ENCODE measurements around the gene TACC3.
A peak's percentile ranks its signal among the peaks of the same experiment; 100 is the strongest.
"Not testable (repeated sequence)": the region's sequence is repeated elsewhere in the genome, so short reads cannot be mapped to it uniquely, and the experiment has no call there.

The TACC3 gene

DNA sequence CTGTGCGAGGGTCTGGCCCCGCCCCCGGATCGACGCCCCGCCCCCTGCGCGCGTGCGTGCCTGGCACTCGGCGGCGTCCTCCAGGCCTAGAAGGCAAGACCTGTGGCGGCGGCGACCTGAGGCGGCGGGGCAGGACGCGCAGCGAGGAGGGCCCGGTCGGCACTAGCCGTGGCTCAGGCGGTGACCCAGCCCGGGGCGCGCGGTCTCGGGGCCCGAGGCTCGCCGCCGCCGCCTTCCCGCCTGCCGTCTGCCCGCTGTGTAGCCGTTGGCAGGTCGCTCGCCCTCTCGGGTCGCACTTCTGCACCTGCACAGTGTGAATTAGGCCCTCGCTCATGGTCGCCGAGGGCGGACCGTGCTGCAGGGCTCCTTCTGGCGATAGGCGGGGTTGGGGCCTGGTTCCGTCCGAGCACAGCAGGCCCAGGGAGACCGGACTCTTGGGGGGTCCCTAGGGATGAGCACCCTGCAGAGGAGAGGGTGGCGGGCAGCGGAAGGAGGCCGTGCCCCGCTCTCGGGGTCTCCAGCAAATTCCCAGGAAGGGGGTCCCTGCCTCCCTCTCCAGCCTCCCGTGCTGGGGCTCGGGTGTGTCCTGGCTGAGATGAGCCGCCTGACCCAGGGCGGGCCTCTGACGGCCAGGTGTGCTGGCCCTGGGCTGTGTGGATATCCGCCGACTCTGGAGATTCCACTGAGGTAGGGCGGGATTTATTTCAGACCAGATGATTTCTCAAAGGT, 36.7 kb upstream of the TACC3 start:
- no peak overlapping the region for H3K27ac ChIP-seq (ENCODE audit: low read depth, low read length)
- no peaks in the 10 kb centered on the region for H3K36me3 ChIP-seq (ENCODE audit: insufficient read depth, low read length)
- H3K4me1 ChIP-seq (ENCODE audit: control insufficient read depth, insufficient read depth, low read length, unreplicated experiment): peaks cover 8% of the 10 kb centered on the region
- H3K4me3 ChIP-seq (ENCODE audit: low read depth, low read length): peak overlapping the region; percentile 76
- H3K79me2 ChIP-seq (ENCODE audit: control insufficient read depth, insufficient read depth, low read length, unreplicated experiment): no peaks in the 10 kb centered on the region
- H2AFZ ChIP-seq (ENCODE audit: low read length, unreplicated experiment): peak overlapping the region; percentile 38
- H3K27me3 ChIP-seq (ENCODE audit: insufficient read depth, low read length): no peaks in the 10 kb centered on the region

DNA sequence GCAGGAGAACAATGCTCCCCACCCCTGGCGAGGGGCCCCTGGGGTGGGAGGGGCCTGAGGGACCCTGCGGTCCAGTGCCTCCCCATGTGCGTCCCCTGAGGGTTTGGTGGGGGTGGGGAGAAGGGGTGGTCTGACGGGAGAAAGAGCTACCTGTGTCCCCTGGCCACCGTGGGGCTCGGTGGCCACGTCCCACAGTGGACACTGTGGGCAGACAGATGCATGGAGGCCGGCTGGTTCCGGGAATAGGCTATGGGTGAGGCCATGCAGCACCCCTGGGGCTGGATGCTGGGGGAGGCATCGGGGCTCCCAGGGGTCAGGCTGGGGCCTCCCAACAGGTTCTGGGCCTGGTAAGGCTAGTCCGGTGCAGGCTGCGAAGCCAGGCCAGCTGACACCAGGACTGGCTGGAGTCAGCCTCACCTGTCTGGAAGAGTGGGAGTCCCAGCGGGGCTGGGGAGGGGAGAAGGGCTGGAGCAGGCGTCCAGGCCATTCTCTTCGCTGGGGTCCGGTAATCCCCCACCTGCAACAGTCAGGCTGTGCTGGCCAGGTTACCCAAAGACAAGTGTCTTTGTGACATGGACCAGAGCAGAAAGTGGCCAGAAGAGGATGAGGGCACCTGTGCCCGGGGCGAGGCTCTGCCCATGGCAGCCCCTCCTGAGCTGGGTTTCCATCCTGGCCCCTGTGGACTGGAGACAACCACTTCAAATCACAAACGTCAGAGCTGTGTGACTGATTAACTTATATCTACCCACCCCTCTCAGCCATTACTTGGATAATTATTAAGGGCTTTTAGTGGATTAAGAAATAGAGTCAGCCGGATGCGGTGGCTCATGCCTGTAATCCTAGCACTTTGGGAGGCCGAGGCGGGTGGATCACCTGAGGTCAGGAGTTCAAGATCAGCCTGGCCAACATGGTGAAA, 35.8 kb upstream of the TACC3 start:
- H3K79me2 ChIP-seq (ENCODE audit: control insufficient read depth, insufficient read depth, low read length, unreplicated experiment): no peaks in the 10 kb centered on the region
- H3K36me3 ChIP-seq (ENCODE audit: insufficient read depth, low read length): no peaks in the 10 kb centered on the region
- H3K27me3 ChIP-seq (ENCODE audit: insufficient read depth, low read length): no peaks in the 10 kb centered on the region
- no peak overlapping the region for H3K27ac ChIP-seq (ENCODE audit: low read depth, low read length)
- no peak overlapping the region for H2AFZ ChIP-seq (ENCODE audit: low read length, unreplicated experiment)
- 0 out of 2 replicates have a peak overlapping the region, but pooled peaks have one; percentile 76 for H3K4me3 ChIP-seq (ENCODE audit: low read depth, low read length)
- peaks cover 8% of the 10 kb centered on the region for H3K4me1 ChIP-seq (ENCODE audit: control insufficient read depth, insufficient read depth, low read length, unreplicated experiment)

DNA sequence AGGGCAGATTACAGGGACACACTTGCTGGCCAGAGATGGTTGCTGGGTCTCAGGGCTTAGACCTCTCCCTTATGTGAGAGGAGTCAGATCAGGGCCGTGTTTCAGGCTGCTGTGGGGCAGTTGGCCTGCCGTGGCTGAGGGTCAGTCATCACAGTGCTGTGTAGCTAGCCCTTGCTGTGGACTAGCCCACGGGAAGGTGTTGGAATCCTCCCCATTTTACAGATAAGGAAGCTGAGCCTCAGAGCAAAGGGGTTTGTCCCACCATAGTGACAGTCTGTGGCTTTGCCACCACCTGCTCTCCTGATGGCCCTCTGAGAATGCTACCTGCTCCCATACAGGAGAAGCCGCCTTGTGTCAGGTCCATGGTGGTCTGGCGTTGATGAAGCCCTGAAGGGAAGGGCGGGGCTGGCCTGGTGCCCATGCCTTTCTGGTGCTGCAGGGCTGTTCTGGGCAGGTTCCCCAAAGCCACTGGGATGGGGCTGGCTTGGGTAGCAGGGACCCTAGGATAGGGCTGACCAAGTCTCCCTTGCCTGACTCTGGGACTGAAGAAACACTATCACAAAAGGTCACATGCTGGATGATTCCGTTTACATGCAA, 34.8 kb upstream of the TACC3 start:
- Histone ChIP-seq H3K27ac (ENCODE audit: low read depth, low read length) (no peak overlapping the region), H3K4me1 (ENCODE audit: control insufficient read depth, insufficient read depth, low read length, unreplicated experiment) (peaks cover 8% of the 10 kb centered on the region), H3K36me3 (ENCODE audit: insufficient read depth, low read length) (peaks cover 4% of the 10 kb centered on the region), H2AFZ (ENCODE audit: low read length, unreplicated experiment) (no peak overlapping the region), H3K4me3 (ENCODE audit: low read depth, low read length) (no peak overlapping the region), H3K79me2 (ENCODE audit: control insufficient read depth, insufficient read depth, low read length, unreplicated experiment) (no peaks in the 10 kb centered on the region), H3K27me3 (ENCODE audit: insufficient read depth, low read length) (no peaks in the 10 kb centered on the region)

DNA sequence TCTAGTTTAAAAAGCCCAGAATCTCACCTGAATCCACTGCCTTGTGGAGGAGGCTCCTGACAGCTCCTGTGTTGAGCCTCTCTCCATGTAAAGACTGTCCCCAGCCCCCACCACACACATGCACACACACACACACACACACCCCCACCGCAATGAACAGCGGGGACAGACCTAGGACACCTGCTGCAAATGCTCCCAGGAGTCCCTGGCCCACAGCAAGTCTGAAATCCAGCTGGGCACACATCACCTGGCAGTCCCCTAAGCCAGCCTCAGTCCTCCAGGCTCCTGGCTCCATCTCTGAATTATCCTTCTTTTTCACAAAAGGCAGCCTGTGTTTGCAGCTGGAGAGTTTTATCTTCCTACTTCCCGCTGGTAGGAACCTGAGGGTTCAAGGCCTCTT, 30.6 kb upstream of the TACC3 start:
- H3K27me3 ChIP-seq (ENCODE audit: insufficient read depth, low read length): no peaks in the 10 kb centered on the region
- no peak overlapping the region for H3K4me3 ChIP-seq (ENCODE audit: low read depth, low read length)
- H3K27ac ChIP-seq (ENCODE audit: low read depth, low read length): no peak overlapping the region
- H3K79me2 ChIP-seq (ENCODE audit: control insufficient read depth, insufficient read depth, low read length, unreplicated experiment): no peaks in the 10 kb centered on the region
- H3K4me1 ChIP-seq (ENCODE audit: control insufficient read depth, insufficient read depth, low read length, unreplicated experiment): no peaks in the 10 kb centered on the region
- no peak overlapping the region for H2AFZ ChIP-seq (ENCODE audit: low read length, unreplicated experiment)
- peaks cover 34% of the 10 kb centered on the region for H3K36me3 ChIP-seq (ENCODE audit: insufficient read depth, low read length)

DNA sequence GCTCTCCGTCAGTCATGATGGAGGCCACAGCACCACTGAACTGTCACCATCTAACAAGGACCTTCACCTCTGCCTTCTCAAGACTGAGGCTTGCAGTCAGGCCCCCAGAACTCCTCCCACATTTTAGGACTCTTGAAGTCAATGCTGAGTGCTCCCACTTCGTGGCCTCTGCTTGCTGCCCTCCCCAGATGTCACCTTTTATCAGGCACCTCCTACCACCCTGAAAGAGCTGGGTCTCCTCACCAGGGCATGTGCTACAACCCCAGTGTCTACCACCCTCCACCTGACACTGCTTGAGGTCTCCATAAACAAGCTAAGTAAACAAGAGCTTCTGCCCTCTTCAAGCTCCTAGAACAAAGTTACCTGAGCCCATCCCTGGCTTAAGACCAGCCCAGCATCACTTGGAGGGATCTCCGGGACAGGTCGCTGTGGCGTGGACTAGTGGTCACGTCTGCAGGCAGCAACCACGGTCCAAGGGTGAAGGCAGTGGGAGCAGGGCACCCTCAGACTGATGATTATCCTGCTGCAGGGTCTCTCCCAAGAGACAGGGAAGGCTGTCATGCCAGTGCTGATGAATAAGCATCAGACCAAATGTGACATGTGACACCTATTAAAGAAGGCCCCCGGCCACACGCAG, 29.5 kb upstream of the TACC3 start:
- no peaks in the 10 kb centered on the region for H3K27me3 ChIP-seq (ENCODE audit: insufficient read depth, low read length)
- no peak overlapping the region for H2AFZ ChIP-seq (ENCODE audit: low read length, unreplicated experiment)
- H3K36me3 ChIP-seq (ENCODE audit: insufficient read depth, low read length): peaks cover 38% of the 10 kb centered on the region

DNA sequence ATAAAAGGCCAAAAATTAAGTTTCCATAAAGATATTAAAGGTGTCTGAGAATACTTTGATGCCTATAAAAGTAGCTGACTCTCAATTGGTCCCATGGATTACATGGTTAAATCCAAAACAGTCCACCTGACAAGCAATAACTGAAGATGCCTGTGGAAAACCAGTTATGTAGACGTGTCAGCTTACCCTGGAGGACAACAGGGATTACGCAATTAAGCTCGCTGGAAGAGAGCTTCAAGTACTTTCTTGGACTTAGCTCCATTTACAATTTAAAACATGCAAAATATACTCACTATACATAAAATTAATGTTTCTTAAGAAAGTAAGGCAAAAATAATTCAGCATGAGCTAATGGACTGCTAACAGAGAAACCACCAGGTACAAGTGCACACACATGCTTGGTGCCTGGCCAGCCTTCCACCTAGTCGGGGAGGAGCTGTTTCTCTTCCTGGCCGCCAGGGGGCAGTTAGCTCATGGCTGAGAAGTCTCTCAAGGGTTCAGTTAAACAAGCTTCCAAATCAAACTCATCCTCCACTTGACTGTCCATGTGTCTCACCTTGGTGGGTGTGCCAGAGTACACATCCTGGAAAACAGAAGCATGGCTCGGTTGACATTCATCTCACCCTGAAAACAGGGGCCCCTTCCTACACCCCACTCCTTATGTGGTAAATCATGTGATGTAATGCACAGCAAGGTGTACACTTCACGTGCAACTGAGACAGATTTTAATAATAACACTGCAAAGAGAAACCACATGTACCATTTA, 28.0 kb upstream of the TACC3 start:
- Histone ChIP-seq H3K27ac (ENCODE audit: low read depth, low read length) (no peak overlapping the region), H3K79me2 (ENCODE audit: control insufficient read depth, insufficient read depth, low read length, unreplicated experiment) (no peaks in the 10 kb centered on the region), H2AFZ (ENCODE audit: low read length, unreplicated experiment) (no peak overlapping the region), H3K4me1 (ENCODE audit: control insufficient read depth, insufficient read depth, low read length, unreplicated experiment) (no peaks in the 10 kb centered on the region), H3K4me3 (ENCODE audit: low read depth, low read length) (no peak overlapping the region), H3K36me3 (ENCODE audit: insufficient read depth, low read length) (peaks cover 38% of the 10 kb centered on the region), H3K27me3 (ENCODE audit: insufficient read depth, low read length) (no peaks in the 10 kb centered on the region)

More for the DNA sequence above, 29.5 kb upstream of the TACC3 start:
- Histone ChIP-seq H3K27ac (ENCODE audit: low read depth, low read length) (no peak overlapping the region), H3K79me2 (ENCODE audit: control insufficient read depth, insufficient read depth, low read length, unreplicated experiment) (no peaks in the 10 kb centered on the region), H3K4me3 (ENCODE audit: low read depth, low read length) (no peak overlapping the region), H3K4me1 (ENCODE audit: control insufficient read depth, insufficient read depth, low read length, unreplicated experiment) (no peaks in the 10 kb centered on the region)

DNA sequence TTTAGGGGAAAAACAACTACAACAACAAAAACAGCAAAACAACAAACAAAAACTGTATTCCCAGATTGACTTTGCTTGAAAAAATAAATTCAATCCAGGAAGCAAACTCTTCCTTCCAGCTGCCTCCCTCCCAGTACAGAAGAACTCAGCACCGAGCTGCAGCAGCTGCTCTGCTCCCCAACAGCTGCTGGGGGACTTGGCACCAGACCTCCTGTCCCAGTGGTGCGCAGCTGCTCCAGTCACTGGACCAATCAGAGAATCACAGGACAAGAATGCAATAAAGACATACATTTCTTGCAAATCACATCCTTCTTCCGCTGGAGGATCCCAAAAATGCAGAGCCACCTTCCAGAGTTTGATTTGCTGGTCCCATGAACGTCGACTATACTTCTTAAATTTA, 25.4 kb upstream of the TACC3 start:
- no peak overlapping the region for H3K27ac ChIP-seq (ENCODE audit: low read depth, low read length)
- no peaks in the 10 kb centered on the region for H3K27me3 ChIP-seq (ENCODE audit: insufficient read depth, low read length)
- H2AFZ ChIP-seq (ENCODE audit: low read length, unreplicated experiment): no peak overlapping the region
- no peaks in the 10 kb centered on the region for H3K4me1 ChIP-seq (ENCODE audit: control insufficient read depth, insufficient read depth, low read length, unreplicated experiment)
- peaks cover 8% of the 10 kb centered on the region for H3K79me2 ChIP-seq (ENCODE audit: control insufficient read depth, insufficient read depth, low read length, unreplicated experiment)
- peaks cover 47% of the 10 kb centered on the region for H3K36me3 ChIP-seq (ENCODE audit: insufficient read depth, low read length)
- no peak overlapping the region for H3K4me3 ChIP-seq (ENCODE audit: low read depth, low read length)

DNA sequence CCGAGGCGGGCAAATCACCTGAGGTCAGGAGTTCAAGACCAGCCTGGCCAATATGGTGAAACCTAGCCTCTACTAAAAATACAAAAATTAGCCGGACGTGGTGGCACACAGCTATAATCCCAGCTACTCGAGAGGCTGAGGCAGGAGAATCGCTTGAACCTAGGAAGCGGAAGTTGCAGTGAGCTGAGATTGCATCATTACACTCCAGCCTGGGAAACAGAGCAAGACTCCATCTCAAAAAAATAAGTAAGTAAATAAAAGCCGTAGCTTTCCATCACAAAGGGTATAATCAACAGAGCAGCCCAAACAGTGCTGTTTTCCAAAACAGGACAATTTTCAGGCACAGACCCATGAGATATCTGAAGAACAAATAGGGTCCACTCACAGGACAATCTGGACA, 19.6 kb upstream of the TACC3 start:
- H3K27me3 ChIP-seq (ENCODE audit: insufficient read depth, low read length); H3K4me1 ChIP-seq (ENCODE audit: control insufficient read depth, insufficient read depth, low read length, unreplicated experiment); H3K27ac ChIP-seq (ENCODE audit: low read depth, low read length); H3K4me3 ChIP-seq (ENCODE audit: low read depth, low read length); H2AFZ ChIP-seq (ENCODE audit: low read length, unreplicated experiment): not testable (repeated sequence)
- peaks cover 60% of the 10 kb centered on the region for H3K79me2 ChIP-seq (ENCODE audit: control insufficient read depth, insufficient read depth, low read length, unreplicated experiment)
- peaks cover 43% of the 10 kb centered on the region for H3K36me3 ChIP-seq (ENCODE audit: insufficient read depth, low read length)

DNA sequence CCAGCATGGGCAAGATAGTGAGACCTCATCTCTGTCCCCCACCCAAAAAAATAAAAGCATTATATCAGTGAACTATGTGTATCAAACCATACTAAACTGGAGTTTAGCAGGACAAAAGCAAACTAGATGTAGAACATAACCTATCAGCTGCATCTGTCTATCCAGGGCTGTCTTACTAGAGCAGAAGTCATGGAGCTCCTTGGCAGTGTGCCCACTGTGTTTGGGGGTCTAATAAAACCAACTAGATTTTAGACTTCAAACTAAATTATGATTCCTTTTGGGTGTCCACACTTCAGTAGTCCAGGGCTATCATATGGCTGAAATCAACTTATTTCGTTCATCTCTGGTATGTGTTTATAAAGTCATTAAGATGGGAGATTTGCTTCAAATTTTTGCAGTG, 17.5 kb upstream of the TACC3 start:
- Histone ChIP-seq H3K36me3 (ENCODE audit: insufficient read depth, low read length) (peaks cover 43% of the 10 kb centered on the region), H3K79me2 (ENCODE audit: control insufficient read depth, insufficient read depth, low read length, unreplicated experiment) (peaks cover 76% of the 10 kb centered on the region), H2AFZ (ENCODE audit: low read length, unreplicated experiment) (no peak overlapping the region), H3K27ac (ENCODE audit: low read depth, low read length) (no peak overlapping the region), H3K27me3 (ENCODE audit: insufficient read depth, low read length) (no peaks in the 10 kb centered on the region), H3K4me3 (ENCODE audit: low read depth, low read length) (no peak overlapping the region), H3K4me1 (ENCODE audit: control insufficient read depth, insufficient read depth, low read length, unreplicated experiment) (peaks cover 10% of the 10 kb centered on the region)

DNA sequence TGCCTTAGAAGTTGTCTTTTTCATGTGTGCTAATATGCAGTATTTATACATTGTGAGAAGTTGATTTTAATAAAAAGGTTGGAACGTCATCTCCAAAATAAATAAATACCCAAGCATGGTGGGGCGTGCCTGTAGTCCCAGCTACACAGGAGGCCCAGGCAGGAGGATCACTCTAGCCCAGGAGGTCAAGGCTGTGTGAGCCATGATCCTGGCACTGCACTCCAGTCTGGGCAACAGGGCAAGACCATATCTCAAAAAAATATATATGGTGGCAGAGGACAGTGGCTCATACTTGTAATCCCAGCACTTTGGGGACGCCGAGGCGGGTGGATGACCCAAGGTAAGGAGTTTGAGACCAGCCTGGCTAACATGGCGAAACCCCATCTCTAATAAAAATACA, 15.6 kb upstream of the TACC3 start:
- Histone ChIP-seq H3K36me3 (ENCODE audit: insufficient read depth, low read length) (peaks cover 40% of the 10 kb centered on the region), H3K4me1 (ENCODE audit: control insufficient read depth, insufficient read depth, low read length, unreplicated experiment) (peaks cover 19% of the 10 kb centered on the region)

More for the DNA sequence above, 15.6 kb upstream of the TACC3 start:
- Histone ChIP-seq H2AFZ (ENCODE audit: low read length, unreplicated experiment) (no peak overlapping the region), H3K4me3 (ENCODE audit: low read depth, low read length) (no peak overlapping the region), H3K79me2 (ENCODE audit: control insufficient read depth, insufficient read depth, low read length, unreplicated experiment) (peaks cover 86% of the 10 kb centered on the region), H3K27me3 (ENCODE audit: insufficient read depth, low read length) (no peaks in the 10 kb centered on the region), H3K27ac (ENCODE audit: low read depth, low read length) (no peak overlapping the region)

All from ACC112 (cell line).